ENCODE measurements around the gene OPCML.
A peak's percentile ranks its signal among the peaks of the same experiment; 100 is the strongest.

The OPCML gene

DNA sequence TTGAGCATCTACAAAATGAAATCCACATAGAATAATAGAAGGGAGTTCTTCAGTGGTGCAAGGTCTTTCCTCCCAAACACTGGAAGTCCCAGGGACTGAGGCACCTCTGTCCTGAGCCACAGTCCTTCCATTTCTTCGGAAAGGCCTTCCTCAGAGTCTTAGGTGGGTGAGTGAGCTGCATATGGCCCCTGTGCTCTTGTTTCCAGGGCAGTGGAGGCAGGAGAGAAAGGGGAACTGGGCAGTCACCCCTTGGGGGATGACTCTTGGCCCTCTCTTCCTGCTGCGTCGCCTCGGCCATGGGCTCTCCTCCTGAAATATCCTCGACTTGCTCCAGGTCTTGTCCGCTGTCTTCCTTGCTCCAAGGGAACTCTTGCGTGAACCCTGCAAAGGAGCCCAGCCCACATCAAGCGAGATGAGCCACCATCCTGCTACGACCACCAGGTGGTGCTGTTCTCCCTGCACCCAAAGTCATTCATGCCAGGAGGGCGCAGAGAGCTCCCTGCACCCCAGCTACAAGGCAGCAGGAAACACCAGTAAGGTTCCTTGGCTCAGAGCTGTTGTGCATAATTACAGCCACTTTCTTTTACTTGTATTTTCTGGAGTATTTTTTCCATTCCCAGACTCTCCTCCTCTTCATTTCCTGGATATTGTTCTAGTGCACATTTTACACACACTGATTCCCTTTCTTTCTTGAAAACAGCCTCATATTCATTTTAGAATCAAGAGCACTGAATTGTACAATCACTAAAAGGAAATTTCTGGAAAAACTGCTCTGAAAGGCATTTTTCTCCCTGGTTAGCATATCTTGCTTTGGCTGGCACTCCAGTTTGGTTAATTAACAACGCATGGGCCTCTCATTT is 397.8 kb downstream of the OPCML start:
- peak; percentile 16 to 24 for DNase-seq (ENCODE audit: low read depth in 2 of 2)

GRCh38 chr11:133133606-133134005 is 398.7 kb downstream of the OPCML start:
- no peak for DNase-seq (ENCODE audit: low read depth in 2 of 2)

DNA sequence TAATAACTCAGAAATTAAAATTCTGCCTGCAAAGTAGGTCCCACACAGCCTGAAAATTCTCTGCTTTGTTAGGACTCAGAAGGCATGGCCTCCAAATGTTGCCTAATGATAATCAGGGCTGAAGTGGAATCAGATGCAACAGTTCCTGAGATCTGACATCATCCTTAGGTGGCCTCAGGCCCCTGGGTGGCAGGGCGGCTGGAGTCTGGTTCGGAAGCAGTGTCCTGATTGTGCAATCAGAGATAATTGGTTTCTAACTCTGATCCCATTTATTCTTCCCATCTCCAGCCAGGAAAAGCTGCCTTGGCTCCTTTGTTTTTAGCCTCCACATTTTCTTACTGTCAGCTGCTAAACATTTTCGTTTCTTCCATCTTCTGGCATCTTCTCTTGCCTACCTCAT is 399.3 kb downstream of the OPCML start:
- no peak for DNase-seq (ENCODE audit: low read depth in 2 of 2)

DNA sequence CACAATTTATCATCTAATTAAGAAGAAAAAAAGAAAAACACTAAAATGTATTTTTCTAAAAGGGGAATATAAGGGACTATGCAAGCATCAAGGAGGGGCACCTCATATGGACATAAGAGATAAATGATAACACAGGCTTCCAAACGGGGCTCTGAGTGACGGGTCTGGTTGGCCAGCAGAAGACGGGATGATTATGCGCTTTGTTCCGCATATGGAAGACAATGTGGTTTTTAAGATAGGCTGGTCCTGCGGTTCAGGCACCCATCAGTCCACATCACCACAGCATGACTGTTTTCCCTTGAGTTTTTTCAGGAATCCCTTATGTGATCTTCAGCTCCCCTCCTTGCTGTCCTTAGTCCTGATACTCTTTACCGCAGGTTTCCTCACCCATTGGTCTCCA is 404.6 kb downstream of the OPCML start:
- DNase-seq (ENCODE audit: low read depth in 2 of 2) = no peak

DNA sequence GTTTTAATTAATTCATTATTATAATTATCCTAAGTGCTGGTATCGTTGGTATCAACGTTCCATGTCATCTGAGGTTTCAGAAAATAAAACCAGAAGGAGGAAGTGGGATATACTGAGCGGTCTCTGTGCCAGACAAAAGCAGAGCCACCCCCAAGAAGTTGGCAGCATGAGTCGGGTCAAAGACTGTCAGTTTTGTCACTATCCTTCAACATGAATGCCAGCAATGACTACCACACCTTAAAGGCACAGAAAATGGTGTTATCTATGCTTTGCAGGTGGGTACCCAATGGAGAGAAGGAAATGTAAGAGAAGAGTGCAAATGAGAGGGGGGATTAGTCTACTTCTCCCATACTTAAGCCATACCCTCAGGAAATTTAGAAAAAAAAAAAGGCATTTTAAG is 408.5 kb downstream of the OPCML start:
- DNase-seq (ENCODE audit: low read depth in 2 of 2) = no peak

DNA sequence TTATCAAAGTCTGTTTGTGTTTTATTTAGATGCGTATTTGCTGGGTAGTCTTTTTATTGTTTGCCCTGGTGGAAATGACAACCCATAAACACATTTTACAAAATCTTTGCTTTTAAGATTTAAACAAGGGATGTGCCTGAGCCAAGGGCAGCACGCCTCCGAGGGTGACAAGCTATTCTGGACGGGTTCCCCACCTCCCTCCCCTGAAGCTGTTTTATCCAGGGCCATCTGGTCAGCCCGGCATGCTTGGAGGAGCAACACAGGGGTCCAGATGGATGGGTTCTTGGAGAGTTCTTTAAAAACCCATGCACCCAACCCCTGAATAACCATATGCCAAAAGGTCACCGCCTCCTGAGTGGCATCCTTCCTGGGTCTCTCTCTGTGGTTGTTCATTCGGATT is 408.9 kb downstream of the OPCML start:
- DNase-seq (ENCODE audit: low read depth in 2 of 2) = no peak

DNA sequence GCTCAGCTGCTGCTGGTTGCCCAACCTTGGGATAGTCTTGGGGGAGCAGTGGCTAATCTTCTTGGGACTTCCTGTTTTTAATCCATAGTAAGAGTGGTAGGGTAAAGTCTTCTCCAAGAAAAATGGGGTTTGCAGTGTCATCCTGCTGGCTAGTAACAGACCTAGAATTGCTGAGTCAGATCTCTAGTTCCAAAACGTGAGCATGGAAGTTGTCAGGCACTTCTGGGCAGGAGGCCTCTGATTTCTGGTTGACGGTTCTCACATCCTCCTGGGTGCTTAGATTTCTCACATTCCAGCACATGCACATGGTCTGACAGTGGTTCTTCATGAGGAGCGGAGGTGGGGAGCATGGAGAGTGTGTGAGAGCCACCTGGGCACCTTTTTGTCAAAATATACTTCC is 410.0 kb downstream of the OPCML start:
- no peak for DNase-seq (ENCODE audit: low read depth in 2 of 2)

- no peak for DNase-seq (ENCODE audit: low read depth in 2 of 2)
Observed at GRCh38 chr11:133118563-133119268, 413.6 kb downstream of the OPCML start.

DNA sequence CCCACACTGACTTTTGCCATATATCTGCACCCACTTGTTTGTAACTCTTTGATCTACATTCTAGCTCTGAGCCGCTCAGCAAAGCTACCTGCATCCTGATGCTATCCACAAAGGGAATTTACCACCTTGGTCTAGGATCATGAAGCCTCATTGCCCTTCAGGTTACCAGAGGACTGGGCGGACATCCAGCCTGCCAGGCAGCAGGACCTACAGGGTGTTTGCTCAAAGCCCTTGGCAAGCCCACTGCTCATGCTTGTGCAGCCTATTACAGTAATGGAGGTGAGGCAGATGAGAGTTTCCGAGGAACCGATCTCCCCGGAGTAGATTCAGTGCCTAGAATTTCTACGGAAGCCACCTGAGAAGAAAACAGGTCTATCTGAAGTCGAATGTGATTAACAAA is 417.2 kb downstream of the OPCML start:
- DNase-seq (ENCODE audit: low read depth in 2 of 2) = no peak

GRCh38 chr11:133107763-133108162 is 424.5 kb downstream of the OPCML start:
- no peak for DNase-seq (ENCODE audit: low read depth in 2 of 2)

GRCh38 chr11:133107136-133107535 is 425.2 kb downstream of the OPCML start:
- no peak for DNase-seq (ENCODE audit: low read depth in 2 of 2)

DNA sequence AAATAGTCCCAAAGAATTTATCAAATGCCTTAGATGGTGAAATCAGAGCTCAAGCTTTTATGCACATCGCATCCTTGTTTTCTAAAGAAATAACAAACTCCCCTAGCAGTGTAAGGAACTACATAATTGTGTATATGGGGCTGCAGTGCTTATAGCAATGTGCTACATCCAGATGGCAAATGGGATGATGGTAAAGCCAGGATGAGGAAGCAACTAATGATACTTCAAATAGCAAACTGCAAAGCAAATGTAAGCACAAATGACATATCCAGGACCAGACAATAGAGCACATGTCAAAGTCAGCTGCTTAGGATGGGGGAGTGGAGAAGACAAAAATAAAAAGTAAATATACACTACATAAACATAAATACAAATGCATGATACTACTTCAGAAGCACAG is 425.9 kb downstream of the OPCML start:
- no peak for DNase-seq (ENCODE audit: low read depth in 2 of 2)

DNA sequence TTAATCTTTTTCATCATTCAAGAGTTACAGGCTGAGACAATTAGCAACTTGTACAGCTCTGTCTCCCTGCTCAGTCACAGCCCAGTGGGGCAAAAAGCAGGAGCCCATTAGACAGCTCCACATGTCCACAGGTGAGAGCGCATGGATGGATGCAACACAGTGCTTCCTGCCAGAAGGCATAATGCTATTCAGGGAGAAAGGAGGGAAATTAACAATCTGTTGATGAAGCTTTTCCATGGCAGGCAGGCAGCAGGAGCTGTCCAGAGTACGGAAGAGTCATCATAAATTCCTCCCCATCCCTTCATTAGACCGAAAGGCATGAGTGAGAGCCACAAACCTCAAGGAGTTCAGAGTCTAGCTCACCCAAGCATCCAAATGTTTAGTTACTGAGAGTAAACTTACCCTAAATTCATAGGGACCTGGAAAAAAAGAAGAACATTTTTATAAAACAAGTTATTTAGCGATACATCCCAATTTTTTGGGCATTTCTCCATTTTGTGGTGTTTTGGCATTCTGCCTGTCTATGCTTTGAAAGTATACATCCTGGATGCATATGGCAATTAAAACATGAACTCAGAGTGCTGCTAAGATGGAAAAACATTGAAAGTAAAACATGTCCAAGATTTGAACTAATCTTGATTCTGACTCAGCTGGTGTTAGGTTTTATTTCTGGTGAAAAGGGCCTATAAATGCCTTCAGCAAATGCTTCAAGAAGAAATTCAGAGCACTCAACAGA is 428.1 kb downstream of the OPCML start:
- no peak for DNase-seq (ENCODE audit: low read depth in 2 of 2)

- no peak for DNase-seq (ENCODE audit: low read depth in 2 of 2)
Observed at GRCh38 chr11:133096981-133097380, 435.3 kb downstream of the OPCML start.

DNA sequence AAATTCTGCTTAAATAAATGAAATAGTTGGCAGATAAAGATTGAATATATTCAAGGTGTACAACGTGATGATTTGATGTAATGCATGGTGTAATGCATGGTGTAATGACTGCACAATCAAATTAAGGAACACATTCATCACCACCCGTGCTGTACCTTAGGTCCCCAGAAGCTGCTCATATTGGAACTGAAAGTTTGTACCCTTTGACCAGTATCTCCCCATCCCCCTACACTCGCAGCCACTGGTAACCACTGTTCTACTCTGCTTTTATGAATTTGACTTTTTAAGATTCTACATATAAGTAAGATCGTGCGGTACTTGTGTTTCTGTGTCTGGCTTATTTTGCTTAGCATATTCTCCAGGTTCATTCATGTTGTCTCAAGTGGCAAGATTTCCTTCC is 445.8 kb downstream of the OPCML start:
- no peak for DNase-seq (ENCODE audit: low read depth in 2 of 2)

GRCh38 chr11:133082841-133083488 is 449.3 kb downstream of the OPCML start:
- peak; percentile 53 to 67 for DNase-seq (ENCODE audit: low read depth in 2 of 2)

GRCh38 chr11:133082453-133082781 is 449.9 kb downstream of the OPCML start:
- no peak for DNase-seq (ENCODE audit: low read depth in 2 of 2)

DNA sequence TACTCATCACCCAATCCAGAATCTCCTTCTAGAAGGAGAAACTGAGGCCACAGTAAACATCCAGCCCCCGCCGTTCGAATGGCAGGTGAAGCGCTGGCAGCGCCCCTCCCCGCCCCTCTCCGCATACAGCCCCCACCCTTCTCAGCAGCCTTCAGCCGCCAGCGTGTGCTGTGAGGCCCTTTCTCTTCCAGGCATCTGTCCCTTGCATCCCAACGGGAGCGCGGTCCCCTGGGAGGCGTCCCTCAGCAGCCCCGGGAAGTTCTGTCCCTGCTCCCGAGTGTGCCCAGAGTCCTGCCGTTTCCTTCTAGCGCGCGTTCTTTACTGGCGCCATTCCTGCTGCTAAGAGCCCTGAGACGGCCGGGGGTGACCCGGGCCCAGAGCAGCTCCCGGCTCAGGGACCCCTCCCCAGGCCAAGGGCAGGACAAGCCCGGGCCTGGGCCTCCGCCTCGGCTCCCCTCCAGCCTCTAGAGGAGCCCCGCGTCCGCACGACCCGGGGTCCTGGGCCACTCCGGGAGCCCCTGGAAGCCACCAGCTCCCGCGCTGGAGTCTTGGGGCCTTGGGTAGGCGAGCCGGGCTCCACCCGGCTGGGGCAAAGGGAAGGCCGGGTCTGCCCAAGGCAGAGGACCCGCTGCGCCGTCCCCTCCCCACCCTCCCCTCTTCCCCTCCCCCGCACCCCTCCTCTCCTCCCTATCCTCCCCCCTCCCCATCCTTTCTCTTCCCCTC is 450.4 kb downstream of the OPCML start:
- DNase-seq (ENCODE audit: low read depth in 2 of 2) = no peak

GRCh38 chr11:133081020-133081419 is 451.3 kb downstream of the OPCML start:
- no peak for DNase-seq (ENCODE audit: low read depth in 2 of 2)

- peak; percentile 7 to 30 for DNase-seq (ENCODE audit: low read depth in 2 of 2)
Observed at GRCh38 chr11:133078591-133079404, 453.5 kb downstream of the OPCML start.

- DNase-seq (ENCODE audit: low read depth in 2 of 2) = no peak
Observed at GRCh38 chr11:133078012-133078411, 454.3 kb downstream of the OPCML start.

Measured in stimulated activated CD4-positive, alpha-beta T cell treated with anti-CD3 and anti-CD28 coated beads, Interleukin-4, amount 100 ng/mL, for 48 hours (primary cell).